SU-DHL-6 (cell line): ENCODE measurements around the gene WDR73.
A peak's percentile ranks its signal among the peaks of the same experiment; 100 is the strongest.

Experiments used
- H2AFZ ChIP-seq: fragments of 200-600 bp; sonication (generic); 2 replicates; pipeline ENCODE4 v1.6.1; 2014; ENCODE audit warnings: low read depth, mild to moderate bottlenecking, moderate library complexity, mixed read lengths, antibody characterized with exemption, low read length; ENCODE audit not compliant: severe bottlenecking
- H3F3A ChIP-seq: fragments of 200-600 bp; shearing (Covaris generic); 2 replicates; pipeline ENCODE4 v1.6.0; 2016; ENCODE audit warnings: antibody characterized with exemption, mild to moderate bottlenecking; ENCODE audit not compliant: insufficient read depth
- H3K27ac ChIP-seq: fragments of 200-600 bp; sonication (generic); 2 replicates; pipeline ENCODE4 v1.5.1; 2016; ENCODE audit warnings: low read depth, mild to moderate bottlenecking, low read length, moderate library complexity, mixed read lengths
- H3K27me3 ChIP-seq: fragments of 200-600 bp; sonication (generic), shearing (Covaris generic); 2 replicates; pipeline ENCODE4 v1.6.0; 2014; ENCODE audit warnings: mild to moderate bottlenecking, low read length
- H3K36me3 ChIP-seq: fragments of 200-600 bp; sonication (generic); 2 replicates; pipeline ENCODE4 v1.6.1; 2014; ENCODE audit warnings: mild to moderate bottlenecking, low read length, mixed read lengths
- H3K4me2 ChIP-seq: fragments of 300-600, 200-600 bp; shearing (Covaris generic), sonication (generic); 2 replicates; pipeline ENCODE4 v1.6.0; 2014; ENCODE audit warnings: low read length, low read depth, mild to moderate bottlenecking; ENCODE audit not compliant: poor library complexity, severe bottlenecking
- H3K4me3 ChIP-seq: fragments of 200-600 bp; sonication (generic); 2 replicates; pipeline ENCODE4 v1.5.1; 2014; ENCODE audit warnings: antibody characterized with exemption, low read length, mild to moderate bottlenecking, mixed read lengths; ENCODE audit not compliant: insufficient read depth, poor library complexity, severe bottlenecking
- H3K79me2 ChIP-seq: fragments of 200-600 bp; sonication (generic); 2 replicates; pipeline ENCODE4 v1.6.1; 2014; ENCODE audit warnings: mild to moderate bottlenecking, low read length, moderate library complexity; ENCODE audit not compliant: insufficient read depth
- H3K9ac ChIP-seq: fragments of 200-600 bp; sonication (generic); 2 replicates; pipeline ENCODE4 v1.7.0; 2014; ENCODE audit warnings: mild to moderate bottlenecking, low read length
- H3K9me2 ChIP-seq: fragments of 200-600 bp; sonication (generic); replicated peaks from 2 replicates; pipeline ENCODE4 v1.6.1; 2014; ENCODE audit warnings: low read length; ENCODE audit not compliant: insufficient read depth
- H3K9me3 ChIP-seq: fragments of 200-600 bp; sonication (generic); 2 replicates; pipeline ENCODE4 v1.6.1; 2014; ENCODE audit warnings: low read length, mixed read lengths; ENCODE audit not compliant: insufficient read depth
- H4K20me1 ChIP-seq: fragments of 200-600 bp; sonication (generic); 2 replicates; pipeline ENCODE4 v1.6.1; 2014; ENCODE audit warnings: low read depth, mild to moderate bottlenecking, antibody characterized with exemption, low read length, moderate library complexity, mixed read lengths
- EZH2phosphoT487 ChIP-seq: fragments of 200-600 bp; sonication (generic), shearing (Covaris generic); conservative IDR thresholded peaks from 2 replicates; pipeline ENCODE4 v1.6.1; 2018; ENCODE audit warnings: mild to moderate bottlenecking, antibody characterized with exemption, low read length, moderate library complexity, mixed read lengths
- TF ChIP-seq, protein P1 (sequence below): fragments of 200-600 bp; sonication (generic); IDR thresholded peaks from one replicate; pipeline ENCODE4 v1.5.1; 2017; ENCODE audit warnings: antibody characterized with exemption, mild to moderate bottlenecking, low read length, moderate library complexity; ENCODE audit not compliant: insufficient read depth, poor library complexity, severe bottlenecking

WDR73 gene

DNA sequence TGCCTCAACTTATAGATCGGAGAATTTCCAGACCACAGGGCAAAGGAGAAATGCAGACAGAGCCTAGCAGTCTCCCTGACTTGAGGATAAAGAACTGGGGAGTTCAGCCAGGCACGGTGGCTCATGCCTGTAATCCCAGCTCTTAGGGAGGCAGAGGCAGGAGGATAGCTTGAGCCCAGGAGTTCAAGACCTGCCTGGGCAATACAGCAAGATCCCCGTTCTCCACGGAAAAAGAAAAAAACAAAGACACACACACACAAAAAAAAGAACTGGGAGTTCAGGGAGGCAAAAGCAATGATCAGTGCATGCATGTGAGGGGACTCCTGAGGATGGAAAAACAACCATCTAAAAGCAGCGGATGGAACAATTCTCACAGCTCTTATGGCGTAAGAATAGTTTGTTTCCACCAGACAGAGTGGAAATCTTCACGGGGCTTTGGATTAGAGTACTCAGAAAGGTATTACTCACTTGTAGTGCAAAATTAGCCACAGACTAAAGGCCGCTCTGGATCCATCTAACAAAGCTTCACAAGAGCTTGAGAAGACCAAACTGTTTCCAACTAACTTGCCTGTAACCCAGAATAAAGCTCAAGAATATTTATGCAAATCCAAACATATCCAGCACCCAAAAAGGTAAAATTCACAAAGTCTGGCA, 45.6 kb upstream of the WDR73 start:
- Histone ChIP-seq H3K36me3 (no peaks in the 10 kb centered on the region), H3K4me2 (no peak overlapping the region), H3K9ac (no peak overlapping the region), H3K9me3 (no peaks in the 10 kb centered on the region), H2AFZ (no peak overlapping the region), H3K4me3 (no peak overlapping the region), H3F3A (peaks cover 10% of the 10 kb centered on the region; the same call in 1 of the 2 replicates), H3K9me2 (no peaks in the 10 kb centered on the region), H4K20me1 (peaks cover 16% of the 10 kb centered on the region; the same call in 1 of the 2 replicates), H3K27ac (no peak overlapping the region), H3K79me2 (peaks cover 94% of the 10 kb centered on the region), H3K27me3 (no peaks in the 10 kb centered on the region)
- no peak for TF ChIP-seq EZH2phosphoT487
- TF ChIP-seq, protein P1, sequence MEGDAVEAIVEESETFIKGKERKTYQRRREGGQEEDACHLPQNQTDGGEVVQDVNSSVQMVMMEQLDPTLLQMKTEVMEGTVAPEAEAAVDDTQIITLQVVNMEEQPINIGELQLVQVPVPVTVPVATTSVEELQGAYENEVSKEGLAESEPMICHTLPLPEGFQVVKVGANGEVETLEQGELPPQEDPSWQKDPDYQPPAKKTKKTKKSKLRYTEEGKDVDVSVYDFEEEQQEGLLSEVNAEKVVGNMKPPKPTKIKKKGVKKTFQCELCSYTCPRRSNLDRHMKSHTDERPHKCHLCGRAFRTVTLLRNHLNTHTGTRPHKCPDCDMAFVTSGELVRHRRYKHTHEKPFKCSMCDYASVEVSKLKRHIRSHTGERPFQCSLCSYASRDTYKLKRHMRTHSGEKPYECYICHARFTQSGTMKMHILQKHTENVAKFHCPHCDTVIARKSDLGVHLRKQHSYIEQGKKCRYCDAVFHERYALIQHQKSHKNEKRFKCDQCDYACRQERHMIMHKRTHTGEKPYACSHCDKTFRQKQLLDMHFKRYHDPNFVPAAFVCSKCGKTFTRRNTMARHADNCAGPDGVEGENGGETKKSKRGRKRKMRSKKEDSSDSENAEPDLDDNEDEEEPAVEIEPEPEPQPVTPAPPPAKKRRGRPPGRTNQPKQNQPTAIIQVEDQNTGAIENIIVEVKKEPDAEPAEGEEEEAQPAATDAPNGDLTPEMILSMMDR, result no peak

- Histone ChIP-seq H3K9me3 (no peaks in the 10 kb centered on the region), H3K79me2 (peaks cover 93% of the 10 kb centered on the region), H4K20me1 (peaks cover 16% of the 10 kb centered on the region; the same call in 1 of the 2 replicates)
Observed at GRCh38 chr15:84697236-84697990, 43.3 kb upstream of the WDR73 start.

GRCh38 chr15:84696757-84697156, 42.7 kb upstream of the WDR73 start:
- Histone ChIP-seq H3K4me3 (no peak overlapping the region), H2AFZ (no peak overlapping the region), H3K27ac (no peak overlapping the region), H3K9me3 (no peaks in the 10 kb centered on the region), H4K20me1 (peaks cover 16% of the 10 kb centered on the region; the same call in 1 of the 2 replicates), H3K9me2 (no peaks in the 10 kb centered on the region), H3K4me2 (no peak overlapping the region), H3F3A (peaks cover 10% of the 10 kb centered on the region; the same call in 1 of the 2 replicates), H3K9ac (no peak overlapping the region), H3K36me3 (no peaks in the 10 kb centered on the region), H3K27me3 (no peaks in the 10 kb centered on the region), H3K79me2 (peaks cover 93% of the 10 kb centered on the region)
- TF ChIP-seq, protein P1, result no peak
- TF ChIP-seq EZH2phosphoT487, result no peak

More at GRCh38 chr15:84697236-84697990, 43.3 kb upstream of the WDR73 start:
- H3F3A ChIP-seq, result peaks cover 10% of the 10 kb centered on the region; the same call in 1 of the 2 replicates
- H3K4me2 ChIP-seq, result no peak overlapping the region
- no peaks in the 10 kb centered on the region for H3K36me3 ChIP-seq
- H3K9me2 ChIP-seq, result no peaks in the 10 kb centered on the region
- H3K9ac ChIP-seq, result no peak overlapping the region
- H3K27me3 ChIP-seq, result no peaks in the 10 kb centered on the region
- no peak for TF ChIP-seq EZH2phosphoT487
- TF ChIP-seq, protein P1, result no peak
- H3K27ac ChIP-seq, result 0 out of 2 replicates have a peak overlapping the region, but pooled peaks have one; percentile 22
- no peak overlapping the region for H2AFZ ChIP-seq
- H3K4me3 ChIP-seq, result no peak overlapping the region
